ENCODE measurements around the gene GUCA2B.

- TF ChIP-seq CTCF (IDR thresholded peaks at IDR 0.05), result no peak
- no peak for TF ChIP-seq POLR2A (IDR thresholded peaks at IDR 0.05)
Observed at GRCh38 chr1:42122408-42122807, 30.8 kb upstream of the GUCA2B start.
